K562 (cell line): ENCODE results near the gene INPP5K. TPM values are rescaled to one million over a fixed set of nuclear protein-coding genes. Genes with fewer than 3 reads are reported as not detected.

ENCODE experiments used
- ATAC-seq: fragments of 200-7000 bp; cut with Tn5 transposase; 3 replicates; pipeline ENCODE4 v1.9.1; 2020; ENCODE audit warnings: moderate library complexity
- BruUV-seq: library from RNA; stranded (reverse); fragments of 400-500 nt; replicated peaks from 2 replicates; lab custom pipeline; 2021; lab: Mats Ljungman, UMichigan
- CTCF ChIA-PET: fragments of 300-600 bp; formaldehyde crosslinking; extraction: SDS; loops from one replicate; lab custom pipeline; 2021; ENCODE audit warnings: low intra/inter-chr PET ratio; lab: Yijun Ruan, JAX
- POLR2A ChIA-PET: fragments of 300-600, 350-650 bp; sonication (Branson Sonifier 250); formaldehyde crosslinking; extraction: SDS; loops from one replicate; lab custom pipeline; 2021; ENCODE audit warnings: antibody characterized with exemption, inconsistent platforms; lab: Yijun Ruan, JAX
- DNase-seq, 4 experiments: peaks; one replicate each; pipeline versions ENCODE4 v3.0.0 to v3.0.0-alpha.2; 2011 to 2018; ENCODE audit warnings: low spot score in 3 of 4, mixed read lengths in 3 of 4; ENCODE audit errors: extremely low read depth in 1 of 4
- FAIRE-seq: peaks from 2 replicates; lab custom pipeline; 2011; peaks lifted over from hg19 to GRCh38; lab: Jason Lieb, UNC
- H2AFZ ChIP-seq: 2 replicates; pipeline ENCODE4 v1.6.0; 2011; ENCODE audit warnings: low read depth, low read length, control low read depth, inconsistent platforms
- H3K27ac ChIP-seq: fragments of 200-600 bp; 3 replicates; pipeline ENCODE4 v1.8.0; 2011; ENCODE audit warnings: low read depth, mild to moderate bottlenecking, control low read depth, inconsistent platforms, low read length, moderate library complexity, mixed read lengths; ENCODE audit errors: extremely low read depth
- H3K27me3 ChIP-seq, 2 experiments: fragments of 300-600 bp in 1 of 2; 2 replicates in 1 of 2; 3 replicates in 1 of 2; pipeline versions ENCODE4 v1.6.0 to v1.8.0; 2011; ENCODE audit warnings: inconsistent platforms in 2 of 2, low read length in 2 of 2, mild to moderate bottlenecking in 1 of 2, mixed read lengths in 1 of 2, moderate library complexity in 1 of 2; ENCODE audit not compliant: control insufficient read depth in 2 of 2, insufficient read depth in 2 of 2
- H3K36me3 ChIP-seq: fragments of 300-600 bp; 3 replicates; pipeline ENCODE4 v1.8.0; 2011; ENCODE audit warnings: mild to moderate bottlenecking, low read length, inconsistent platforms; ENCODE audit not compliant: control insufficient read depth, insufficient read depth
- H3K4me1 ChIP-seq, 2 experiments: fragments of 200-600 bp in 1 of 2; replicated peaks in 1 of 2; 2 replicates in 1 of 2; 3 replicates in 1 of 2; pipeline versions ENCODE4 v1.5.1 to v1.8.0; 2011; ENCODE audit warnings: inconsistent platforms in 2 of 2, low read length in 2 of 2, mild to moderate bottlenecking in 1 of 2, mixed read lengths in 1 of 2, moderate library complexity in 1 of 2; ENCODE audit not compliant: control insufficient read depth in 2 of 2, insufficient read depth in 2 of 2
- H3K4me2 ChIP-seq: 2 replicates; pipeline ENCODE4 v1.6.1; 2011; ENCODE audit warnings: low read length, control low read depth, inconsistent platforms, mixed read lengths; ENCODE audit not compliant: insufficient read depth
- H3K4me3 ChIP-seq: fragments of 200-600 bp; sonication (generic), shearing (Covaris generic); 2 replicates; pipeline ENCODE4 v1.5.1; 2016; ENCODE audit warnings: control low read depth, inconsistent platforms
- H3K79me2 ChIP-seq: fragments of 200-600 bp; 3 replicates; pipeline ENCODE4 v1.8.0; 2011; ENCODE audit warnings: low read length, inconsistent platforms; ENCODE audit not compliant: control insufficient read depth, insufficient read depth
- H3K9ac ChIP-seq, 2 experiments: 2 replicates each; pipeline versions ENCODE4 v1.6.0 to v1.6.1; 2011; ENCODE audit warnings: low read depth in 2 of 2, low read length in 2 of 2, control low read depth in 1 of 2, inconsistent platforms in 1 of 2, mild to moderate bottlenecking in 1 of 2, mixed read lengths in 1 of 2; ENCODE audit not compliant: insufficient read depth in 1 of 2
- H3K9me1 ChIP-seq: one replicate; pipeline ENCODE4 v1.6.0; 2011; ENCODE audit warnings: inconsistent platforms, mild to moderate bottlenecking, low read length, moderate library complexity; ENCODE audit not compliant: control insufficient read depth, insufficient read depth
- H3K9me3 ChIP-seq: replicated peaks from 2 replicates; pipeline ENCODE4 v1.5.1; 2011; ENCODE audit warnings: low read depth, low read length, inconsistent platforms; ENCODE audit not compliant: control insufficient read depth, insufficient read depth
- H4K20me1 ChIP-seq: replicated peaks from 2 replicates; pipeline ENCODE4 v1.6.1; 2011; ENCODE audit warnings: low read length, inconsistent platforms, mixed read lengths; ENCODE audit not compliant: control insufficient read depth, insufficient read depth
- ESRRA ChIP-seq: fragments of 450-650 bp; IDR thresholded peaks from 2 replicates; pipeline ENCODE4 v1.6.1; 2014; ENCODE audit warnings: low read depth, mild to moderate bottlenecking, moderate library complexity, borderline replicate concordance
- MTA2 ChIP-seq: fragments of 450-650 bp; IDR thresholded peaks from 2 replicates; pipeline ENCODE4 v1.6.1; 2016; ENCODE audit warnings: low read depth
- NR4A1 ChIP-seq, 2 experiments: fragments of 250-450 bp in 1 of 2; fragments of 450-650 bp in 1 of 2; sonication (Bioruptor Pico) in 1 of 2; IDR thresholded peaks; 2 replicates each; pipeline versions ENCODE4 v1.4.0 to v1.6.1; 2016 to 2020; ENCODE audit warnings: mild to moderate bottlenecking in 2 of 2, missing compliant biosample characterization in 1 of 2, missing genetic modification characterization in 1 of 2, moderate library complexity in 1 of 2
- RBBP5 ChIP-seq: fragments of 200-600 bp; sonication (generic); IDR thresholded peaks from 2 replicates; pipeline ENCODE4 v1.6.1; 2012; ENCODE audit warnings: borderline replicate concordance, mild to moderate bottlenecking, low read length, control low read depth, inconsistent platforms; ENCODE audit not compliant: insufficient read depth, poor library complexity, severe bottlenecking
- RBFOX2 ChIP-seq: fragments of 200-400 bp; formaldehyde crosslinking; IDR thresholded peaks from 2 replicates; pipeline ENCODE4 v1.6.1; 2017; ENCODE audit warnings: low read depth, mild to moderate bottlenecking, low read length, moderate library complexity
- SMARCE1 ChIP-seq: fragments of 450-650 bp; IDR thresholded peaks from 2 replicates; pipeline ENCODE4 v1.7.1; 2016; ENCODE audit warnings: mild to moderate bottlenecking
- TRIM28 ChIP-seq: fragments of 450-650 bp; IDR thresholded peaks from 2 replicates; pipeline ENCODE4 v1.6.1; 2017
- WGBS: fragments of 100-300 bp; shearing (Covaris generic); methylation state at CpG from one replicate; pipeline ENCODE4 v1.1.6; 2016; ENCODE audit warnings: low coverage, mixed read lengths; ENCODE audit not compliant: insufficient coverage; ENCODE audit errors: missing lambda C conversion rate; 5-methylcytosine and 5-hydroxymethylcytosine counted together
- in situ Hi-C: fragments of 300-500 bp; cut with MboI; formaldehyde crosslinking; loops from 4 replicates; pipeline ENCODE4 v1.15.0; 2018; ENCODE audit warnings: inconsistent platforms, mixed read lengths
- intact Hi-C: fragments of 100-400 bp; cut with micrococcal nuclease; formaldehyde crosslinking; loops from 2 replicates; pipeline ENCODE4 v1.14.2; 2022
- polyA plus RNA-seq, 8 experiments: library from polyadenylated mRNA; depleted of rRNA in 4 of 8; stranded (reverse) in 5 of 8; unstranded in 3 of 8; fragments of >200 nt; fragmentation: Nextera tagmentation in 2 of 8; fragmentation: Illumina TruSeq in 1 of 8; extraction: Ambion mirVana in 2 of 8; extraction: Trizol in 1 of 8; gene quantifications; 2 replicates each; pipeline versions ENCODE4 v1.2.1 to v1.2.3, GENCODE V29; 2011 to 2014; ENCODE audit warnings: inconsistent platforms in 1 of 8, missing spikeins in 1 of 8
- total RNA-seq, 7 experiments: library from RNA; depleted of rRNA in 6 of 7; stranded (reverse); fragments of >200 nt in 6 of 7; fragmentation: Illumina TruSeq in 2 of 7; extraction: Trizol in 2 of 7; gene quantifications; 2 replicates each; pipeline versions ENCODE4 v1.2.1 to v1.2.3, GENCODE V29; 2011 to 2021; ENCODE audit warnings: low replicate concordance in 1 of 7
- TF ChIP-seq, protein P1 (sequence below): fragments of 250-450 bp; sonication (Bioruptor Pico); IDR thresholded peaks from 2 replicates; pipeline ENCODE4 v1.9.0; 2021; ENCODE audit warnings: mild to moderate bottlenecking, inconsistent platforms

The INPP5K gene
- total and polyA plus RNA-seq, 9 of the 15 experiments (the other 6 are each of a cell fraction or from before 2014, with no cell fraction given) = 0.63 to 15.1 (median 10.1) TPM

DNA sequence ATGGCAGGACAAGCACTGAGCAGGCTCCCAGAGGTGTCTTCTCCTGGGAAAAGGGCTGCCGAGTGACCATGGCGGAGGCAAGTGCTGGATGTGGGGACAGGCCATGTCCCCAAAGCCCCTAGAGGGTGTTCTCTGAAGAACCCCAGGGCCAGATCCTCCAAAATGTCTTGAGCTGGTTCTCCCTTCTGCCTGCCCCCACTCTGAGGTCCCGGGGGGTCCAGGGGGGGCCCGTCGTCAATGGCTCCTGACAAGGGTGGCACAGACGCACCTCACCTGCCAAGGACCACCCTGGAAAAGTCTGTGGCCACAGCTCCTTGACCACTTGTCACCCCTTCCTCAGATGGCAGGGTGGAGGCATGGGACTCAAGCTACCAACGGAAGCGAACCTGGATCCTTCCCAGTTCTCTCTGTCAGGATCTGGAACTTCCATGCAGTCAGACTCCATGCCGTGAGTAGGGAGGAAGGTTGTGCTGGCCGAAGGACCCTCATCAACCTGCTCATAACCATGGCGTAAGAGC, 21.6 kb downstream of the INPP5K start:
- no peaks in the 10 kb centered on the region for H3K27me3 ChIP-seq
- H2AFZ ChIP-seq = no peak overlapping the region
- DNase-seq (no peak), ATAC-seq (no peak), FAIRE-seq (no peak)
- H3K79me2 ChIP-seq = peaks cover 8% of the 10 kb centered on the region
- H4K20me1 ChIP-seq = no peaks in the 10 kb centered on the region
- H3K9me1 ChIP-seq = no peaks in the 10 kb centered on the region
- peaks cover 3 to 43% of the 10 kb centered on the region in 2 experiments; a peak in 4 of 5 replicates for H3K4me1 ChIP-seq
- no peak overlapping the region for H3K4me3 ChIP-seq
- in situ Hi-C loops (no loop called here), intact Hi-C loops (no loop called here)
- no peak overlapping the region for H3K4me2 ChIP-seq
- H3K9me3 ChIP-seq = no peaks in the 10 kb centered on the region
- 61% methylated on average over 8 of the region's 11 CpGs for WGBS
- CTCF ChIA-PET = no interaction called here
- TF ChIP-seq RBFOX2 (no peak), TRIM28 (no peak), MTA2 (no peak), ESRRA (no peak), RBBP5 (no peak), NR4A1 (CRISPR knock-in tag; IDR thresholded peaks at IDR 0.05) (no peak), NR4A1 (tag; IDR thresholded peaks at IDR 0.05) (no peak), SMARCE1 (no peak)
- TF ChIP-seq, protein P1, sequence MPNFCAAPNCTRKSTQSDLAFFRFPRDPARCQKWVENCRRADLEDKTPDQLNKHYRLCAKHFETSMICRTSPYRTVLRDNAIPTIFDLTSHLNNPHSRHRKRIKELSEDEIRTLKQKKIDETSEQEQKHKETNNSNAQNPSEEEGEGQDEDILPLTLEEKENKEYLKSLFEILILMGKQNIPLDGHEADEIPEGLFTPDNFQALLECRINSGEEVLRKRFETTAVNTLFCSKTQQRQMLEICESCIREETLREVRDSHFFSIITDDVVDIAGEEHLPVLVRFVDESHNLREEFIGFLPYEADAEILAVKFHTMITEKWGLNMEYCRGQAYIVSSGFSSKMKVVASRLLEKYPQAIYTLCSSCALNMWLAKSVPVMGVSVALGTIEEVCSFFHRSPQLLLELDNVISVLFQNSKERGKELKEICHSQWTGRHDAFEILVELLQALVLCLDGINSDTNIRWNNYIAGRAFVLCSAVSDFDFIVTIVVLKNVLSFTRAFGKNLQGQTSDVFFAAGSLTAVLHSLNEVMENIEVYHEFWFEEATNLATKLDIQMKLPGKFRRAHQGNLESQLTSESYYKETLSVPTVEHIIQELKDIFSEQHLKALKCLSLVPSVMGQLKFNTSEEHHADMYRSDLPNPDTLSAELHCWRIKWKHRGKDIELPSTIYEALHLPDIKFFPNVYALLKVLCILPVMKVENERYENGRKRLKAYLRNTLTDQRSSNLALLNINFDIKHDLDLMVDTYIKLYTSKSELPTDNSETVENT (CRISPR knock-in tag) = no peak
- POLR2A ChIA-PET = interaction anchor here (0.9 to 1.8 kb wide), 3 partner anchors 15 to 133 kb away, joined by 3 to 5 read pairs (median 4); no protein-coding TSS in a partner anchor
- BruUV-seq = no TSS peak
- H3K27ac ChIP-seq = no peak overlapping the region
- no peak overlapping the region for H3K9ac ChIP-seq
- H3K36me3 ChIP-seq = no peaks in the 10 kb centered on the region
